ENCODE results near the gene FXN.

Gene FXN

GRCh38 chr9:69145144-69145715, 109.7 kb downstream of the FXN start:
- DNase-seq = no peak

- DNase-seq = no peak
Observed at GRCh38 chr9:69147041-69147834, 111.7 kb downstream of the FXN start.

- no peak for DNase-seq
Observed at GRCh38 chr9:69149321-69149807, 113.8 kb downstream of the FXN start.

Measured in MV-4-11 (cell line).